Measurements from ENCODE around the gene MYPN.
"Not testable (repeated sequence)": the region's sequence is repeated elsewhere in the genome, so short reads cannot be mapped to it uniquely, and the experiment has no call there.

MYPN gene

GRCh38 chr10:68076081-68076480 is 33.2 kb upstream of the MYPN start:
- H3K36me3 ChIP-seq (ENCODE audit: control insufficient read depth in 1 of 2, insufficient read depth in 2 of 2, low read depth in 1 of 2, low read length in 2 of 2), result peaks cover 0 to 13% of the 10 kb centered on the region in 2 experiments
- not testable (repeated sequence) for H3K9ac ChIP-seq (ENCODE audit: low read length); H3K4me2 ChIP-seq (ENCODE audit: low read length, poor library complexity, severe bottlenecking); H3K27me3 ChIP-seq (ENCODE audit: control insufficient read depth in 1 of 2, insufficient read depth in 1 of 2, low read length in 2 of 2); H2AFZ ChIP-seq (ENCODE audit: low read depth, low read length); H4K8ac ChIP-seq (ENCODE audit: low read length); H3K79me1 ChIP-seq (replicated peaks; ENCODE audit: low read length, poor library complexity, severe bottlenecking); H2BK12ac ChIP-seq (ENCODE audit: low read length in 2 of 2); H3K14ac ChIP-seq (ENCODE audit: low read length in 2 of 2); H3K4me3 ChIP-seq (ENCODE audit: insufficient read depth in 1 of 2, low read depth in 1 of 2, low read length in 2 of 2); H3K4ac ChIP-seq (ENCODE audit: low read depth in 1 of 2, low read length in 2 of 2); DNase-seq; H3K27ac ChIP-seq (ENCODE audit: low read length, poor library complexity, severe bottlenecking); H2BK15ac ChIP-seq (ENCODE audit: low read depth, poor library complexity, severe bottlenecking); H3K9me3 ChIP-seq (ENCODE audit: control insufficient read depth, low read length); H2BK5ac ChIP-seq (ENCODE audit: low read depth, low read length, poor library complexity, severe bottlenecking); H2BK120ac ChIP-seq (ENCODE audit: low read depth, low read length); H4K91ac ChIP-seq (ENCODE audit: low read length); H2AK5ac ChIP-seq (ENCODE audit: low read length, severe bottlenecking); H3K23ac ChIP-seq (ENCODE audit: low read length in 2 of 2); H3K4me1 ChIP-seq (ENCODE audit: control insufficient read depth, insufficient read depth, low read depth, low read length); H3K18ac ChIP-seq (ENCODE audit: low read depth in 1 of 2, low read length in 2 of 2)
- 98% methylated on average over 15 of the region's 15 CpGs for WGBS

GRCh38 chr10:68077026-68077425 is 32.3 kb upstream of the MYPN start:
- H3K14ac ChIP-seq (ENCODE audit: low read length in 2 of 2), result no peak overlapping the region
- no peak overlapping the region for H4K91ac ChIP-seq (ENCODE audit: low read length)
- no peak overlapping the region for H2AFZ ChIP-seq (ENCODE audit: low read depth, low read length)
- no peak overlapping the region for H3K4ac ChIP-seq (ENCODE audit: low read depth in 1 of 2, low read length in 2 of 2)
- no peak overlapping the region for H2BK15ac ChIP-seq (ENCODE audit: low read depth, poor library complexity, severe bottlenecking)
- H3K79me1 ChIP-seq (replicated peaks; ENCODE audit: low read length, poor library complexity, severe bottlenecking), result no peaks in the 10 kb centered on the region
- no peaks in the 10 kb centered on the region for H3K4me1 ChIP-seq (ENCODE audit: control insufficient read depth, insufficient read depth, low read depth, low read length)
- no peak overlapping the region for H3K4me2 ChIP-seq (ENCODE audit: low read length, poor library complexity, severe bottlenecking)
- no peak overlapping the region for H2BK12ac ChIP-seq (ENCODE audit: low read length in 2 of 2)
- H2AK5ac ChIP-seq (ENCODE audit: low read length, severe bottlenecking), result no peak overlapping the region
- H3K9me3 ChIP-seq (ENCODE audit: control insufficient read depth, low read length), result no peaks in the 10 kb centered on the region
- H3K9ac ChIP-seq (ENCODE audit: low read length), result no peak overlapping the region
- no peak overlapping the region for H3K23ac ChIP-seq (ENCODE audit: low read length in 2 of 2)
- no peak for DNase-seq
- no peaks in the 10 kb centered on the region for H3K27me3 ChIP-seq (ENCODE audit: control insufficient read depth in 1 of 2, insufficient read depth in 1 of 2, low read length in 2 of 2)
- WGBS, result 100% methylated on average over 1 of the region's 5 CpGs
- H2BK5ac ChIP-seq (ENCODE audit: low read depth, low read length, poor library complexity, severe bottlenecking), result no peak overlapping the region
- H3K18ac ChIP-seq (ENCODE audit: low read depth in 1 of 2, low read length in 2 of 2), result no peak overlapping the region
- H2BK120ac ChIP-seq (ENCODE audit: low read depth, low read length), result no peak overlapping the region
- no peak overlapping the region for H3K4me3 ChIP-seq (ENCODE audit: insufficient read depth in 1 of 2, low read depth in 1 of 2, low read length in 2 of 2)
- H3K36me3 ChIP-seq (ENCODE audit: control insufficient read depth in 1 of 2, insufficient read depth in 2 of 2, low read depth in 1 of 2, low read length in 2 of 2), result peaks cover 0 to 5% of the 10 kb centered on the region in 2 experiments
- no peak overlapping the region for H3K27ac ChIP-seq (ENCODE audit: low read length, poor library complexity, severe bottlenecking)
- H4K8ac ChIP-seq (ENCODE audit: low read length), result no peak overlapping the region

GRCh38 chr10:68079434-68079833 is 29.9 kb upstream of the MYPN start:
- no peak for DNase-seq
- no peak overlapping the region for H3K23ac ChIP-seq (ENCODE audit: low read length in 2 of 2)
- H3K4ac ChIP-seq (ENCODE audit: low read depth in 1 of 2, low read length in 2 of 2), result no peak overlapping the region
- no peak overlapping the region for H3K4me2 ChIP-seq (ENCODE audit: low read length, poor library complexity, severe bottlenecking)
- no peak overlapping the region for H3K14ac ChIP-seq (ENCODE audit: low read length in 2 of 2)
- H2BK5ac ChIP-seq (ENCODE audit: low read depth, low read length, poor library complexity, severe bottlenecking), result no peak overlapping the region
- H2BK15ac ChIP-seq (ENCODE audit: low read depth, poor library complexity, severe bottlenecking), result no peak overlapping the region
- no peak overlapping the region for H3K27ac ChIP-seq (ENCODE audit: low read length, poor library complexity, severe bottlenecking)
- H3K9ac ChIP-seq (ENCODE audit: low read length), result no peak overlapping the region
- no peaks in the 10 kb centered on the region for H3K27me3 ChIP-seq (ENCODE audit: control insufficient read depth in 1 of 2, insufficient read depth in 1 of 2, low read length in 2 of 2)
- WGBS, result 95% methylated on average over 1 of the region's 1 CpG
- no peak overlapping the region for H4K91ac ChIP-seq (ENCODE audit: low read length)
- no peaks in the 10 kb centered on the region for H3K4me1 ChIP-seq (ENCODE audit: control insufficient read depth, insufficient read depth, low read depth, low read length)
- H3K9me3 ChIP-seq (ENCODE audit: control insufficient read depth, low read length), result no peaks in the 10 kb centered on the region
- no peak overlapping the region for H3K18ac ChIP-seq (ENCODE audit: low read depth in 1 of 2, low read length in 2 of 2)
- H3K36me3 ChIP-seq (ENCODE audit: control insufficient read depth in 1 of 2, insufficient read depth in 2 of 2, low read depth in 1 of 2, low read length in 2 of 2), result no peaks in the 10 kb centered on the region
- H2AFZ ChIP-seq (ENCODE audit: low read depth, low read length), result no peak overlapping the region
- H3K79me1 ChIP-seq (replicated peaks; ENCODE audit: low read length, poor library complexity, severe bottlenecking), result no peaks in the 10 kb centered on the region
- H2AK5ac ChIP-seq (ENCODE audit: low read length, severe bottlenecking), result no peak overlapping the region
- no peak overlapping the region for H2BK12ac ChIP-seq (ENCODE audit: low read length in 2 of 2)
- no peak overlapping the region for H2BK120ac ChIP-seq (ENCODE audit: low read depth, low read length)
- no peak overlapping the region for H3K4me3 ChIP-seq (ENCODE audit: insufficient read depth in 1 of 2, low read depth in 1 of 2, low read length in 2 of 2)
- no peak overlapping the region for H4K8ac ChIP-seq (ENCODE audit: low read length)

- Histone ChIP-seq H3K23ac (ENCODE audit: low read length in 2 of 2) (no peak overlapping the region), H3K27ac (ENCODE audit: low read length, poor library complexity, severe bottlenecking) (no peak overlapping the region), H2BK12ac (ENCODE audit: low read length in 2 of 2) (no peak overlapping the region), H2BK5ac (ENCODE audit: low read depth, low read length, poor library complexity, severe bottlenecking) (no peak overlapping the region), H2AFZ (ENCODE audit: low read depth, low read length) (peak overlapping the region; percentile 27), H3K4ac (ENCODE audit: low read depth in 1 of 2, low read length in 2 of 2) (no peak overlapping the region), H2BK15ac (ENCODE audit: low read depth, poor library complexity, severe bottlenecking) (no peak overlapping the region), H3K36me3 (ENCODE audit: control insufficient read depth in 1 of 2, insufficient read depth in 2 of 2, low read depth in 1 of 2, low read length in 2 of 2) (no peaks in the 10 kb centered on the region), H2BK120ac (ENCODE audit: low read depth, low read length) (no peak overlapping the region), H4K91ac (ENCODE audit: low read length) (no peak overlapping the region), H3K79me1 (replicated peaks; ENCODE audit: low read length, poor library complexity, severe bottlenecking) (no peaks in the 10 kb centered on the region), H3K9ac (ENCODE audit: low read length) (no peak overlapping the region), H4K8ac (ENCODE audit: low read length) (no peak overlapping the region), H3K4me3 (ENCODE audit: insufficient read depth in 1 of 2, low read depth in 1 of 2, low read length in 2 of 2) (no peak overlapping the region), H3K4me2 (ENCODE audit: low read length, poor library complexity, severe bottlenecking) (no peak overlapping the region), H3K4me1 (ENCODE audit: control insufficient read depth, insufficient read depth, low read depth, low read length) (peaks cover 1% of the 10 kb centered on the region), H3K14ac (ENCODE audit: low read length in 2 of 2) (no peak overlapping the region), H3K18ac (ENCODE audit: low read depth in 1 of 2, low read length in 2 of 2) (no peak overlapping the region), H3K27me3 (ENCODE audit: control insufficient read depth in 1 of 2, insufficient read depth in 1 of 2, low read length in 2 of 2) (no peaks in the 10 kb centered on the region), H2AK5ac (ENCODE audit: low read length, severe bottlenecking) (no peak overlapping the region), H3K9me3 (ENCODE audit: control insufficient read depth, low read length) (no peaks in the 10 kb centered on the region)
- WGBS, result 90% methylated on average over 5 of the region's 5 CpGs
- no peak for DNase-seq
Measured at GRCh38 chr10:68080853-68081431, 28.3 kb upstream of the MYPN start.
